C1 segment of cervical spinal cord (tissue), 14 donors: ENCODE results near the gene AAK1.
"Not testable (repeated sequence)": the region's sequence is repeated elsewhere in the genome, so short reads cannot be mapped to it uniquely, and the experiment has no call there.

ENCODE experiments used
- DNase-seq, 14 donors: peaks; one replicate each; lab custom pipeline; 2025; lab: John Stamatoyannopoulos, UW

Gene AAK1

GRCh38 chr2:69659941-69660483 is 16.5 kb upstream of the AAK1 start:
- DNase-seq = no peak

GRCh38 chr2:69659349-69659748 is 15.8 kb upstream of the AAK1 start:
- DNase-seq = no peak

GRCh38 chr2:69652206-69652605 is 8.7 kb upstream of the AAK1 start:
- DNase-seq = no peak

GRCh38 chr2:69647196-69647595 is 3.7 kb upstream of the AAK1 start:
- not testable (repeated sequence) for DNase-seq

GRCh38 chr2:69646714-69647113 is 3.2 kb upstream of the AAK1 start:
- DNase-seq = no peak

GRCh38 chr2:69645921-69646320 is 2.4 kb upstream of the AAK1 start:
- no peak for DNase-seq

GRCh38 chr2:69645031-69645431 is 1.5 kb upstream of the AAK1 start:
- peak in 4 of 14 donors; percentile 4 to 49 (median 28) for DNase-seq

GRCh38 chr2:69644506-69644979 is 1.0 kb upstream of the AAK1 start:
- DNase-seq = peak in 6 of 14 donors; percentile 42 to 66 (median 54)

GRCh38 chr2:69642709-69643601 is 584 bp downstream of the AAK1 start:
- DNase-seq = peak in 10 of 14 donors; percentile 23 to 72 (median 48)

GRCh38 chr2:69641887-69642708 is 1.4 kb downstream of the AAK1 start:
- DNase-seq = no peak

- peak in 1 of 14 donors; percentile 3 for DNase-seq
Measured at GRCh38 chr2:69641471-69641870, 2.1 kb downstream of the AAK1 start.

GRCh38 chr2:69639266-69639665 is 4.3 kb downstream of the AAK1 start:
- no peak for DNase-seq

GRCh38 chr2:69638630-69639029 is 4.9 kb downstream of the AAK1 start:
- no peak for DNase-seq

- no peak for DNase-seq
Measured at GRCh38 chr2:69637923-69638322, 5.6 kb downstream of the AAK1 start.

- no peak for DNase-seq
Measured at GRCh38 chr2:69636395-69636794, 7.1 kb downstream of the AAK1 start.

- no peak for DNase-seq
Measured at GRCh38 chr2:69635432-69635831, 8.1 kb downstream of the AAK1 start.

- no peak for DNase-seq
Measured at GRCh38 chr2:69634196-69634821, 9.2 kb downstream of the AAK1 start.

- DNase-seq = no peak
Measured at GRCh38 chr2:69631402-69631801, 12.1 kb downstream of the AAK1 start.

- no peak for DNase-seq
Measured at GRCh38 chr2:69629921-69630608, 13.5 kb downstream of the AAK1 start.

GRCh38 chr2:69628325-69629021 is 15.1 kb downstream of the AAK1 start:
- no peak for DNase-seq
